HEK293 (cell line): Measurements from ENCODE around the gene POU5F2.

Experiments used
- TF ChIP-seq, protein P1 (sequence below): fragments of 450-650 bp; formaldehyde crosslinking; conservative IDR thresholded peaks from 2 replicates; pipeline ENCODE4 v1.5.1; 2016; ENCODE audit warnings: low read depth, missing biosample characterization, missing genetic modification characterization
- TF ChIP-seq, protein P2 (sequence below): fragments of 450-650 bp; IDR thresholded peaks from 2 replicates; pipeline ENCODE4 v1.5.1; 2018; ENCODE audit warnings: missing biosample characterization, mild to moderate bottlenecking, missing genetic modification characterization

DNA sequence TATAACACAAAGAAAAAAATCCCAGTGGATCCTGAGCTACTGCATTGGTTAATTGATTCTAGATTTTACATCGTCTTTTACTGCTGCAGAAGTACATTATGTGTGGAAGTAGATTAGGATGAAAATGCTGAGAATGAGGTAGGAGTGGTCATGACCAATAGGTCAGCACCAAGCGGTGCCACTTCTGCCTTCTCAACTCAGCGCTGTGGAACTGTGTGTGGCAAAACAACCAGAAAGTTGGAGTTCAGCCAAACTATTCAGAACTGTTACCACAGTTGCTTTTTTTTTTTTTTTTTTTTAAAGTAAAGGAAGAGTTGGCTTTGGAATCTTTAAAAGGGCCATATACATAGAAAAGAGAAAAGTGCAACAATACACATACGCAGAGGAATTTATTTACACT is 24.2 kb downstream of the POU5F2 start:
- TF ChIP-seq, protein P1, sequence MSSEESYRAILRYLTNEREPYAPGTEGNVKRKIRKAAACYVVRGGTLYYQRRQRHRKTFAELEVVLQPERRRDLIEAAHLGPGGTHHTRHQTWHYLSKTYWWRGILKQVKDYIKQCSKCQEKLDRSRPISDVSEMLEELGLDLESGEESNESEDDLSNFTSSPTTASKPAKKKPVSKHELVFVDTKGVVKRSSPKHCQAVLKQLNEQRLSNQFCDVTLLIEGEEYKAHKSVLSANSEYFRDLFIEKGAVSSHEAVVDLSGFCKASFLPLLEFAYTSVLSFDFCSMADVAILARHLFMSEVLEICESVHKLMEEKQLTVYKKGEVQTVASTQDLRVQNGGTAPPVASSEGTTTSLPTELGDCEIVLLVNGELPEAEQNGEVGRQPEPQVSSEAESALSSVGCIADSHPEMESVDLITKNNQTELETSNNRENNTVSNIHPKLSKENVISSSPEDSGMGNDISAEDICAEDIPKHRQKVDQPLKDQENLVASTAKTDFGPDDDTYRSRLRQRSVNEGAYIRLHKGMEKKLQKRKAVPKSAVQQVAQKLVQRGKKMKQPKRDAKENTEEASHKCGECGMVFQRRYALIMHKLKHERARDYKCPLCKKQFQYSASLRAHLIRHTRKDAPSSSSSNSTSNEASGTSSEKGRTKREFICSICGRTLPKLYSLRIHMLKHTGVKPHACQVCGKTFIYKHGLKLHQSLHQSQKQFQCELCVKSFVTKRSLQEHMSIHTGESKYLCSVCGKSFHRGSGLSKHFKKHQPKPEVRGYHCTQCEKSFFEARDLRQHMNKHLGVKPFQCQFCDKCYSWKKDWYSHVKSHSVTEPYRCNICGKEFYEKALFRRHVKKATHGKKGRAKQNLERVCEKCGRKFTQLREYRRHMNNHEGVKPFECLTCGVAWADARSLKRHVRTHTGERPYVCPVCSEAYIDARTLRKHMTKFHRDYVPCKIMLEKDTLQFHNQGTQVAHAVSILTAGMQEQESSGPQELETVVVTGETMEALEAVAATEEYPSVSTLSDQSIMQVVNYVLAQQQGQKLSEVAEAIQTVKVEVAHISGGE (tag by site-specific recombination), result no peak
- TF ChIP-seq, protein P2, sequence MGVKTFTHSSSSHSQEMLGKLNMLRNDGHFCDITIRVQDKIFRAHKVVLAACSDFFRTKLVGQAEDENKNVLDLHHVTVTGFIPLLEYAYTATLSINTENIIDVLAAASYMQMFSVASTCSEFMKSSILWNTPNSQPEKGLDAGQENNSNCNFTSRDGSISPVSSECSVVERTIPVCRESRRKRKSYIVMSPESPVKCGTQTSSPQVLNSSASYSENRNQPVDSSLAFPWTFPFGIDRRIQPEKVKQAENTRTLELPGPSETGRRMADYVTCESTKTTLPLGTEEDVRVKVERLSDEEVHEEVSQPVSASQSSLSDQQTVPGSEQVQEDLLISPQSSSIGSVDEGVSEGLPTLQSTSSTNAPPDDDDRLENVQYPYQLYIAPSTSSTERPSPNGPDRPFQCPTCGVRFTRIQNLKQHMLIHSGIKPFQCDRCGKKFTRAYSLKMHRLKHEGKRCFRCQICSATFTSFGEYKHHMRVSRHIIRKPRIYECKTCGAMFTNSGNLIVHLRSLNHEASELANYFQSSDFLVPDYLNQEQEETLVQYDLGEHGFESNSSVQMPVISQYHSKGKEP (tag by site-specific recombination), result no peak
